Stomach (tissue), 9 donors: Measurements from ENCODE around the gene CEMIP. TPM values are rescaled to one million over a fixed set of nuclear protein-coding genes. Genes with fewer than 3 reads are reported as not detected.
"Not testable (repeated sequence)": the region's sequence is repeated elsewhere in the genome, so short reads cannot be mapped to it uniquely, and the experiment has no call there.

Experiments
- DNase-seq, 2 donors: peaks; one replicate each; pipeline versions ENCODE4 v3.0.0 to v3.0.0-alpha.2; 2013 to 2019
- H3K27ac ChIP-seq, 5 donors: fragments of 200-600 bp in 4 of 5; sonication (generic) in 4 of 5; one replicate each; pipeline ENCODE4 v1.5.1; 2013 to 2019; ENCODE audit warnings: mild to moderate bottlenecking in 1 of 5, moderate library complexity in 1 of 5
- H3K27me3 ChIP-seq, 3 donors: fragments of 200-600 bp; sonication (generic); one replicate each; pipeline ENCODE4 v1.5.1; 2017 to 2019; ENCODE audit warnings: mixed run types in 1 of 3
- H3K36me3 ChIP-seq, 4 donors: fragments of 200-600 bp; sonication (generic); 1 replicate in 3 of 4; 2 replicates in 1 of 4; pipeline ENCODE4 v1.5.1; 2016 to 2019
- H3K4me1 ChIP-seq, 4 donors: fragments of 200-600 bp; sonication (generic); one replicate each; pipeline ENCODE4 v1.5.1; 2016 to 2019
- H3K4me3 ChIP-seq, 4 donors: fragments of 200-600 bp; sonication (generic) in 3 of 4; one replicate each; pipeline ENCODE4 v1.5.1; 2016 to 2019; ENCODE audit warnings: mild to moderate bottlenecking in 1 of 4
- H3K9me3 ChIP-seq, 4 donors: fragments of 200-600 bp; sonication (generic); one replicate each; pipeline ENCODE4 v1.5.1; 2016 to 2019
- EP300 ChIP-seq: sonication (generic); formaldehyde crosslinking; IDR thresholded peaks from one replicate; pipeline ENCODE4 v1.6.1; 2017; ENCODE audit warnings: antibody characterized with exemption
- POLR2A ChIP-seq, 4 donors: fragments of 450-650 bp; IDR thresholded peaks; one replicate each; pipeline ENCODE4 v1.6.1; 2016; ENCODE audit warnings: antibody characterized with exemption in 4 of 4, control low read depth in 2 of 4, mild to moderate bottlenecking in 1 of 4, moderate library complexity in 1 of 4
- POLR2AphosphoS5 ChIP-seq, 3 donors: sonication (generic); formaldehyde crosslinking; IDR thresholded peaks; one replicate each; pipeline ENCODE4 v1.6.1; 2016; ENCODE audit warnings: antibody characterized with exemption in 3 of 3
- WGBS, 5 donors: extraction: QIAGEN DNeasy Blood & Tissue Kit in 3 of 5; methylation state at CpG; one replicate each; pipeline versions ENCODE4 v1.1.5 to v1.1.7; 2013 to 2018; 5-methylcytosine and 5-hydroxymethylcytosine counted together
- intact Hi-C: fragments of 100-400 bp; cut with DNase I; formaldehyde crosslinking; loops from one replicate; pipeline ENCODE4 v1.15.1; 2023; ENCODE audit warnings: low total_unique reads
- polyA plus RNA-seq, 3 donors: library from polyadenylated mRNA; stranded (reverse); fragments of 200-250 nt; gene quantifications; one replicate each; pipeline ENCODE4 v1.2.3, GENCODE V29; 2013
- total RNA-seq, 5 donors: library from RNA; depleted of rRNA; stranded (reverse); fragments of >200 nt; gene quantifications; one replicate each; pipeline versions ENCODE4 v1.1.0 to v1.2.3, GENCODE V29; 2014 to 2016
- TF ChIP-seq, protein P1 (sequence below), 7 experiments: fragments of 450-650 bp in 4 of 7; fragments of 200-600 bp in 3 of 7; sonication (generic) in 3 of 7; IDR thresholded peaks; one replicate each; pipeline ENCODE4 v1.5.1; 2016 to 2019; ENCODE audit warnings: antibody characterized with exemption in 7 of 7, control low read depth in 2 of 7, mild to moderate bottlenecking in 1 of 7
- donor health status: healthy with polysubstance abuse.
- donor health status: Bipolar disorder and iron deficiency.
- donor health status: healthy.

The CEMIP gene
- total and polyA plus RNA-seq, 8 donors, result 0.53 to 2.6 (median 1.4) TPM; not detected in 4

DNA sequence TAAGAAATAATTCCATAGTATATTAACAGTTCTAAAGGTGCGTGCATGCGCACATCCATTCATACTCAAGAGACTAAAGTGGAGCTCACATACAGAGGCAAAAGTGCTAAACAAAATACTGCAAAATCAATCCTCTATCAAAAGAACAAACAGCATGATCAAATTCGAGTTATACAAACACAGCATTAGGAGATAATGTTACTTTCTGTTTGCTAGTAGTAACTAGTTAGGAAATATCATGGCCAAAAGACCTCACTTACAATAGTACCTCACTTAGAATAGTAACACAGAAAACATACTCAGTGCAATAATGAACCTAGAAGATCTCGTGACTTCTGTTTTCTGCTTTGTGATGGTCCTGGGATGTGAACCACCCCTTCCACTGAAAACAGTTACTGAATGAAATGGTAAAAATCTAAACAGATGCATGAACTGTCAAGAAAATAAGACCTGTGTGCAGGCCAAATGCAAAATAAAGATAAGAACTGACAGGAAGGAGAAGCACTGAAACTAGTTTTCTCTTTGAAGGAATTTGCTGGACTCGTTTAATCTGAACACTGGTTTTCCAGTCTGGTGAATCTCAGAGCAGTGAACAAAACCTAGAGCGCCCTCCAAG is 20.9 kb upstream of the CEMIP start:
- WGBS, 5 donors, result 36 to 62% (median 47%) methylated on average over 6 of the region's 6 CpGs
- TF ChIP-seq POLR2AphosphoS5 (IDR thresholded peaks at IDR 0.05), result no peak
- no peak for TF ChIP-seq EP300
- TF ChIP-seq POLR2A (IDR thresholded peaks at IDR 0.05), result no peak
- TF ChIP-seq, protein P1, sequence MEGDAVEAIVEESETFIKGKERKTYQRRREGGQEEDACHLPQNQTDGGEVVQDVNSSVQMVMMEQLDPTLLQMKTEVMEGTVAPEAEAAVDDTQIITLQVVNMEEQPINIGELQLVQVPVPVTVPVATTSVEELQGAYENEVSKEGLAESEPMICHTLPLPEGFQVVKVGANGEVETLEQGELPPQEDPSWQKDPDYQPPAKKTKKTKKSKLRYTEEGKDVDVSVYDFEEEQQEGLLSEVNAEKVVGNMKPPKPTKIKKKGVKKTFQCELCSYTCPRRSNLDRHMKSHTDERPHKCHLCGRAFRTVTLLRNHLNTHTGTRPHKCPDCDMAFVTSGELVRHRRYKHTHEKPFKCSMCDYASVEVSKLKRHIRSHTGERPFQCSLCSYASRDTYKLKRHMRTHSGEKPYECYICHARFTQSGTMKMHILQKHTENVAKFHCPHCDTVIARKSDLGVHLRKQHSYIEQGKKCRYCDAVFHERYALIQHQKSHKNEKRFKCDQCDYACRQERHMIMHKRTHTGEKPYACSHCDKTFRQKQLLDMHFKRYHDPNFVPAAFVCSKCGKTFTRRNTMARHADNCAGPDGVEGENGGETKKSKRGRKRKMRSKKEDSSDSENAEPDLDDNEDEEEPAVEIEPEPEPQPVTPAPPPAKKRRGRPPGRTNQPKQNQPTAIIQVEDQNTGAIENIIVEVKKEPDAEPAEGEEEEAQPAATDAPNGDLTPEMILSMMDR (IDR thresholded peaks at IDR 0.05), result no peak
- intact Hi-C loops, result no loop called here

DNA sequence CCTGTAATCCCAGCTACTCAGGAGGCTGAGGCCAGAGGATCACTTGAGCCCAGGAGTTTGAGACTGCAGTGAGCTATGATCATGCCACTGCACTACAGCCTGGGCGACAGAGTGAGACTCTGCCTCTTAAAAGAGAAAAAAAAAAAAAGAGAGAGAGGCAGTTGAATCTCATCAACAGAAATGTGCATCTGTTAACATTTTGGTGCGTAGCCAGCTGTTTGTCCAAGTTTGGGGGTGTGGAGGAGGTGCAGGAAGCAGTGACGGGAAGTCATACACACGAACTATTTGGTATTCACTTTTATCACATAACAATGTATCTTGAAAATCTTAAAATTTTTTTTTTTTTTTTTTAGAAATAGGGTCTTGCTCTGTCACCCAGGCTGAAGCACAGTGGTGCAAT is 18.2 kb upstream of the CEMIP start:
- WGBS, 5 donors, result 38 to 68% (median 46%) methylated on average over 4 of the region's 4 CpGs

More for the DNA sequence above, 20.9 kb upstream of the CEMIP start:
- H3K4me3 ChIP-seq, result no peak overlapping the region
- no peaks in the 10 kb centered on the region for H3K9me3 ChIP-seq
- H3K27me3 ChIP-seq, result no peaks in the 10 kb centered on the region
- H3K36me3 ChIP-seq, result peaks cover 5 to 24% (median 15%) of the 10 kb centered on the region in 4 donors
- H3K4me1 ChIP-seq, result peaks cover 0 to 12% (median 5%) of the 10 kb centered on the region in 4 donors
- no peak for DNase-seq
- H3K27ac ChIP-seq, result peak overlapping the region in 1 of 5 donors; percentile 39

DNA sequence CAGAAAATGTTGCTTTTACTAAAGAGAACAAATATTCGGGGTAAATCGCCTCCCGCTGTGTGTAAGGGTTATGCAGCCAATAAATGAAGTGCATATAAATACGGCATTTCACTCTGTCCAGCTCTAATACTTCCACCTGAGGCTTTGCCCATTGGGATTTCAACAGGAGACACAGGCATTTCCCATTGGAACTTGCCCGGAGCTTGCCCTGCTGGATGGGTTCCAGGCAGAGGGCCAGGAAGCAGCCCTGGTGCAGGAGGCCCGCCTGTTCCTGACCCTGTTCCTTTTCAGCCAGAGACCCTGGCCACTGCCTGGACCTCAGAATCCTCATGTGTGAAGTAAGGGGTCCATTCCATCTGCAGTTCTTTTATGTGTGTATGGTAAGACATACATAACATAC is 17.4 kb upstream of the CEMIP start:
- WGBS, 5 donors, result 86 to 93% (median 89%) methylated on average over 6 of the region's 6 CpGs
- H3K27ac ChIP-seq, result no peak overlapping the region
- H3K36me3 ChIP-seq, result no peaks in the 10 kb centered on the region
- no peak for DNase-seq
- no peaks in the 10 kb centered on the region for H3K27me3 ChIP-seq
- intact Hi-C loops, result no loop called here
- TF ChIP-seq, protein P1 (IDR thresholded peaks at IDR 0.05), result no peak
- TF ChIP-seq EP300, result no peak
- no peak for TF ChIP-seq POLR2A (IDR thresholded peaks at IDR 0.05)
- TF ChIP-seq POLR2AphosphoS5 (IDR thresholded peaks at IDR 0.05), result no peak
- no peak overlapping the region for H3K4me3 ChIP-seq
- H3K4me1 ChIP-seq, result peaks cover 0 to 10% (median 2%) of the 10 kb centered on the region in 4 donors
- H3K9me3 ChIP-seq, result no peaks in the 10 kb centered on the region

More for the DNA sequence above, 18.2 kb upstream of the CEMIP start:
- no peak for DNase-seq
- H3K27ac ChIP-seq, result no peak overlapping the region
- intact Hi-C loops, result no loop called here
- no peak for TF ChIP-seq EP300
- TF ChIP-seq, protein P1 (IDR thresholded peaks at IDR 0.05), result no peak
- no peak for TF ChIP-seq POLR2AphosphoS5 (IDR thresholded peaks at IDR 0.05)
- no peaks in the 10 kb centered on the region for H3K27me3 ChIP-seq
- peaks cover 0 to 10% (median 2%) of the 10 kb centered on the region in 4 donors for H3K4me1 ChIP-seq
- no peaks in the 10 kb centered on the region for H3K9me3 ChIP-seq
- peaks cover 0 to 5% (median under 1%) of the 10 kb centered on the region in 4 donors for H3K36me3 ChIP-seq
- no peak overlapping the region for H3K4me3 ChIP-seq

DNA sequence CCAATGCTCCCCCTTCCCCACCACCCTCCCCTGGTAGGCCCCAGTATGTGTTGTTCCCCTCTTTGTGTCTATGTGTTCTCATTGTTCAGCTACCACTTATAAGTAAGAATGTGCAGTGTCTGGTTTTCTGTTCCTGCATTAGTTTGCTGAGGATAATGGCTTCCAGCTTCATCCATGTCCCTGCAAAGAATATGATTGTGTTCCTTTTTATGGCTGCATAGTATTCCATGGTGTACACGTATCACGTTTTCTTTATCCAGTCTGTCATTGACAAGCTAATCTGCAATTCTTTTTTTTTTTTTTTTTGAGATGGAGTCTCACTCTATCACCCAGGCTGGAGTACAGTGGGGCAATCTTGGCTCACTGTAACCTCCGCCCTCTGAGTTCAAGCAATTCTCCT is 15.9 kb upstream of the CEMIP start:
- DNase-seq, H3K27me3 ChIP-seq, H3K36me3 ChIP-seq, H3K4me3 ChIP-seq, intact Hi-C loops, H3K4me1 ChIP-seq, H3K27ac ChIP-seq, H3K9me3 ChIP-seq: not testable (repeated sequence)
- WGBS, 5 donors, result 94 to 98% (median 95%) methylated on average over 3 of the region's 3 CpGs

DNA sequence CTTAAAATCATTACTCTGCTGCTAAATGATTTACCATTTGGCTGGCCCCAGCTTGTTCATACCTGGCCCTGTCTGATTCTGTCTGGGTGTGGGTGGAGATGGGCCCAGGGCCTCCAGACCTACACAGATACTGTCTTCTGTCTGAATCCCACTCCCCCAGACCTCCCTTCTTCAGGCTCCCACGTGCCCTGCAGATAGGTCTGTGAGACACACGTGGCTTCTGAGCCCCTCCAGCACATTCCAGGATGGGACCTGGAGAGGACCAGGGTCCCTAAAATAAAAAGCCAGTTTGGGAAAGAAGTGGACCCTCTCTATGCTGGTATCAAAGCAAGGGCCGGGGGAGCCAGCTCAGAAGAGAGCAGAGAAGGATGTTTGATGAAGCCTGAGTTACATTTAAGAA is 14.6 kb upstream of the CEMIP start:
- no peaks in the 10 kb centered on the region for H3K27me3 ChIP-seq
- intact Hi-C loops, result no loop called here
- no peaks in the 10 kb centered on the region for H3K4me1 ChIP-seq
- no peaks in the 10 kb centered on the region for H3K36me3 ChIP-seq
- H3K4me3 ChIP-seq, result no peak overlapping the region
- H3K9me3 ChIP-seq, result no peaks in the 10 kb centered on the region
- WGBS, 5 donors, result 70 to 77% (median 73%) methylated on average over 3 of the region's 3 CpGs
- H3K27ac ChIP-seq, result no peak overlapping the region
- TF ChIP-seq, protein P1 (IDR thresholded peaks at IDR 0.05), result no peak
- TF ChIP-seq POLR2AphosphoS5 (IDR thresholded peaks at IDR 0.05) (no peak), EP300 (no peak), POLR2A (IDR thresholded peaks at IDR 0.05) (no peak)
- no peak for DNase-seq
